T-helper 2 cell (primary cell): ENCODE results near the gene MRPL38.
"Not testable (repeated sequence)": the region's sequence is repeated elsewhere in the genome, so short reads cannot be mapped to it uniquely, and the experiment has no call there.

Experiments
- DNase-seq, 5 experiments: peaks; one replicate each; pipeline versions ENCODE4 v3.0.0 to v3.0.0-alpha.2; 2012 to 2022

MRPL38 gene

GRCh38 chr17:75875182-75875939, 29.3 kb downstream of the MRPL38 start:
- no peak for DNase-seq

GRCh38 chr17:75874323-75875181, 30.1 kb downstream of the MRPL38 start:
- no peak for DNase-seq

- no peak for DNase-seq
Measured at GRCh38 chr17:75873587-75874322, 30.9 kb downstream of the MRPL38 start.

GRCh38 chr17:75872434-75873351, 32.0 kb downstream of the MRPL38 start:
- DNase-seq: peak in 3 of 5 experiments; percentile 22 to 87 (median 54)

- not testable (repeated sequence) for DNase-seq
Measured at GRCh38 chr17:75870228-75870627, 34.5 kb downstream of the MRPL38 start.

- no peak for DNase-seq
Measured at GRCh38 chr17:75869282-75870141, 35.2 kb downstream of the MRPL38 start.

GRCh38 chr17:75868730-75869281, 35.9 kb downstream of the MRPL38 start:
- not testable (repeated sequence) for DNase-seq

GRCh38 chr17:75865404-75866188, 39.1 kb downstream of the MRPL38 start:
- DNase-seq: not testable (repeated sequence)

GRCh38 chr17:75864887-75865286, 39.8 kb downstream of the MRPL38 start:
- DNase-seq: peak in 2 of 5 experiments; percentile 54 to 66

GRCh38 chr17:75864448-75864871, 40.2 kb downstream of the MRPL38 start:
- peak in 2 of 5 experiments; percentile 59 to 85 for DNase-seq

GRCh38 chr17:75861927-75862317, 42.8 kb downstream of the MRPL38 start:
- DNase-seq: no peak

- not testable (repeated sequence) for DNase-seq
Measured at GRCh38 chr17:75859358-75859757, 45.3 kb downstream of the MRPL38 start.

GRCh38 chr17:75856062-75856756, 48.5 kb downstream of the MRPL38 start:
- DNase-seq: peak in 1 of 5 experiments; percentile 59

GRCh38 chr17:75855310-75856061, 49.2 kb downstream of the MRPL38 start, which contains the start of gene WBP2:
Gene WBP2 (minus strand): TSS chr17:75855335. CDS start chr17:75855297, 38 bp downstream.
- peak; percentile 89 to 100 (median 98) for DNase-seq

- no peak for DNase-seq
Measured at GRCh38 chr17:75854881-75855309, 49.8 kb downstream of the MRPL38 start.

- no peak for DNase-seq
Measured at GRCh38 chr17:75854101-75854748, 50.5 kb downstream of the MRPL38 start.

- DNase-seq: no peak
Measured at GRCh38 chr17:75853433-75853832, 51.3 kb downstream of the MRPL38 start.

GRCh38 chr17:75851693-75851991, 53.0 kb downstream of the MRPL38 start:
- DNase-seq: not testable (repeated sequence)
